Endothelial cell of umbilical vein (primary cell): ENCODE measurements around the gene STRN. TPM values are rescaled to one million over a fixed set of nuclear protein-coding genes. Genes with fewer than 3 reads are reported as not detected.

Source experiments
- BruUV-seq: library from RNA; stranded (reverse); fragments of 400-500 nt; replicated peaks from 2 replicates; lab custom pipeline; 2021; lab: Mats Ljungman, UMichigan
- CTCF ChIA-PET: fragments of 300-600, 350-600 bp; sonication (Branson Sonifier 250); formaldehyde crosslinking; loops from one replicate; lab custom pipeline; 2021; ENCODE audit warnings: antibody characterized with exemption, inconsistent platforms; lab: Charles Lee
- POLR2A ChIA-PET: fragments of 300-600, 350-600 bp; sonication (Branson Sonifier 250); formaldehyde crosslinking; loops from one replicate; lab custom pipeline; 2021; ENCODE audit warnings: antibody characterized with exemption, inconsistent platforms; lab: Charles Lee
- DNase-seq: peaks from one replicate; pipeline ENCODE4 v3.0.0-alpha.2; 2011; ENCODE audit warnings: low read depth, low spot score
- FAIRE-seq: peaks from 2 replicates; lab custom pipeline; 2011; peaks lifted over from hg19 to GRCh38; lab: Jason Lieb, UNC
- H2AFZ ChIP-seq: 2 replicates; pipeline ENCODE4 v1.6.0; 2012; ENCODE audit warnings: low read depth, low read length, control low read depth, inconsistent platforms
- H3K27ac ChIP-seq: 2 replicates; pipeline ENCODE4 v1.5.1; 2011; ENCODE audit warnings: low read depth, mild to moderate bottlenecking, control low read depth, low read length, moderate library complexity; ENCODE audit not compliant: insufficient read depth
- H3K27me3 ChIP-seq, 2 experiments: 2 replicates each; pipeline versions ENCODE4 v1.6.0 to v1.6.1; 2011; ENCODE audit warnings: low read length in 2 of 2, mixed read lengths in 1 of 2; ENCODE audit not compliant: control insufficient read depth in 2 of 2, insufficient read depth in 2 of 2
- H3K36me3 ChIP-seq, 2 experiments: 2 replicates in 1 of 2; 3 replicates in 1 of 2; pipeline ENCODE4 v1.5.1; 2011; ENCODE audit warnings: low read length in 2 of 2, mild to moderate bottlenecking in 1 of 2, moderate library complexity in 1 of 2; ENCODE audit not compliant: control insufficient read depth in 2 of 2, insufficient read depth in 2 of 2; ENCODE audit errors: extremely low read depth in 1 of 2
- H3K4me1 ChIP-seq: 3 replicates; pipeline ENCODE4 v1.5.1; 2011; ENCODE audit warnings: mild to moderate bottlenecking, low read length; ENCODE audit not compliant: control insufficient read depth, insufficient read depth; ENCODE audit errors: extremely low read depth
- H3K4me2 ChIP-seq: 2 replicates; pipeline ENCODE4 v1.6.1; 2011; ENCODE audit warnings: low read length, control low read depth, mixed read lengths; ENCODE audit not compliant: insufficient read depth
- H3K4me3 ChIP-seq, 3 experiments: fragments of 200-600 bp in 1 of 3; sonication (generic), shearing (Covaris generic) in 1 of 3; replicated peaks in 1 of 3; 2 replicates each; pipeline ENCODE4 v1.5.1; 2011 to 2016; ENCODE audit warnings: control low read depth in 3 of 3, low read length in 3 of 3, mild to moderate bottlenecking in 2 of 3, inconsistent platforms in 1 of 3, low read depth in 1 of 3, moderate library complexity in 1 of 3; ENCODE audit not compliant: insufficient read depth in 1 of 3
- H3K79me2 ChIP-seq: 2 replicates; pipeline ENCODE4 v1.6.0; 2012; ENCODE audit warnings: low read length, inconsistent platforms; ENCODE audit not compliant: control insufficient read depth, insufficient read depth
- H3K9ac ChIP-seq: replicated peaks from 2 replicates; pipeline ENCODE3; 2011; ENCODE audit warnings: low read length, control low read depth; ENCODE audit not compliant: insufficient read depth; ENCODE audit errors: extremely low read depth
- H3K9me1 ChIP-seq: replicated peaks from 3 replicates; pipeline ENCODE4 v1.6.0; 2011; ENCODE audit warnings: mild to moderate bottlenecking, low read length; ENCODE audit not compliant: control insufficient read depth, insufficient read depth; ENCODE audit errors: extremely low read depth
- H3K9me3 ChIP-seq: replicated peaks from 2 replicates; pipeline ENCODE4 v1.5.1; 2012; ENCODE audit warnings: low read length, inconsistent platforms; ENCODE audit not compliant: control insufficient read depth, insufficient read depth
- H4K20me1 ChIP-seq: replicated peaks from 2 replicates; pipeline ENCODE3; 2011; ENCODE audit warnings: mild to moderate bottlenecking, low read length; ENCODE audit not compliant: control insufficient read depth, insufficient read depth; ENCODE audit errors: extremely low read depth
- CTCF ChIP-seq, 2 donors: IDR thresholded peaks; 1 replicate in 1 of 2; 2 replicates in 1 of 2; pipeline ENCODE4 v1.5.1; 2011; ENCODE audit warnings: low read length in 2 of 2, mild to moderate bottlenecking in 2 of 2, moderate library complexity in 2 of 2, control low read depth in 1 of 2, inconsistent platforms in 1 of 2, low read depth in 1 of 2; ENCODE audit not compliant: insufficient read depth in 1 of 2; ENCODE audit errors: extremely low read depth in 1 of 2
- EZH2 ChIP-seq: IDR thresholded peaks from 2 replicates; pipeline ENCODE4 v1.6.1; 2012; ENCODE audit warnings: borderline replicate concordance, low read depth, mild to moderate bottlenecking, moderate library complexity, low read length, inconsistent platforms; ENCODE audit not compliant: severe bottlenecking
- FOS ChIP-seq: IDR thresholded peaks from 2 replicates; pipeline ENCODE4 v1.6.1; 2011; ENCODE audit warnings: mild to moderate bottlenecking, low read length, moderate library complexity, borderline replicate concordance; ENCODE audit not compliant: insufficient read depth
- GATA2 ChIP-seq: IDR thresholded peaks from 2 replicates; pipeline ENCODE4 v1.7.0; 2011; ENCODE audit warnings: low read depth, mild to moderate bottlenecking, moderate library complexity, mixed read lengths, low read length; ENCODE audit not compliant: insufficient read length, insufficient read depth
- JUN ChIP-seq: IDR thresholded peaks from 2 replicates; pipeline ENCODE4 v1.6.1; 2011; ENCODE audit warnings: borderline replicate concordance, low read depth; ENCODE audit not compliant: insufficient read length, insufficient read depth
- MYC ChIP-seq: IDR thresholded peaks from one replicate; pipeline ENCODE4 v1.6.1; 2011; ENCODE audit warnings: mild to moderate bottlenecking, low read depth, low read length
- POLR2A ChIP-seq: IDR thresholded peaks from 2 replicates; pipeline ENCODE4 v1.6.1; 2012; ENCODE audit warnings: low read depth, mild to moderate bottlenecking, control low read depth, low read length
- POLR2AphosphoS5 ChIP-seq: IDR thresholded peaks from 2 replicates; pipeline ENCODE4 v1.6.1; 2012; ENCODE audit warnings: low read depth, mild to moderate bottlenecking, control low read depth, low read length, moderate library complexity; ENCODE audit not compliant: insufficient read depth
- dilution Hi-C: fragments of 300-500 bp; cut with MboI; formaldehyde crosslinking; loops from one replicate; pipeline ENCODE4 v1.15.0; 2019; ENCODE audit warnings: low sequenced_read_pairs; ENCODE audit not compliant: extremely low pct_ligation_motif_present
- intact Hi-C: fragments of 100-400 bp; cut with micrococcal nuclease; formaldehyde crosslinking; loops from one replicate; pipeline ENCODE4 v1.10.0; 2022
- polyA plus RNA-seq, 4 experiments: library from polyadenylated mRNA; depleted of rRNA in 3 of 4; stranded (reverse) in 3 of 4; unstranded in 1 of 4; fragments of >200 nt; gene quantifications; 2 replicates each; pipeline versions ENCODE4 v1.2.1 to v1.2.3, GENCODE V29; 2011 to 2012; ENCODE audit warnings: missing spikeins in 1 of 4
- total RNA-seq: library from RNA; stranded (reverse); gene quantifications from 2 replicates; pipeline ENCODE4 v1.2.3, GENCODE V29; 2021
- TF ChIP-seq, protein P1 (sequence below): IDR thresholded peaks from 2 replicates; pipeline ENCODE4 v1.6.1; 2011; ENCODE audit not compliant: insufficient read depth, insufficient read length

The STRN gene
- total and polyA plus RNA-seq, 2 donors (not counting 3 experiments of a cell fraction or from before 2014, with no cell fraction given), result 6.7 to 33.4 TPM

- no peak overlapping the region for H3K4me2 ChIP-seq
- H3K27ac ChIP-seq, result no peak overlapping the region
- no peaks in the 10 kb centered on the region for H3K36me3 ChIP-seq
- no peak overlapping the region for H3K4me3 ChIP-seq
- dilution Hi-C loops (no loop called here), intact Hi-C loops (no loop called here)
- H4K20me1 ChIP-seq, result no peaks in the 10 kb centered on the region
- CTCF ChIA-PET, result interaction anchor here (1.4 kb wide), 1 partner anchor 10 kb away, joined by 4 read pairs; no protein-coding TSS in a partner anchor
- no peak overlapping the region for H2AFZ ChIP-seq
- peaks cover 3% of the 10 kb centered on the region for H3K4me1 ChIP-seq
- no peak for TF ChIP-seq FOS
- TF ChIP-seq CTCF (IDR thresholded peaks at IDR 0.05; ENCODE audit: extremely low read depth in 1 of 2, insufficient read depth in 1 of 2, low read depth in 1 of 2, low read length in 2 of 2), result no peak
- no peak for TF ChIP-seq JUN
- no peak for TF ChIP-seq EZH2
- TF ChIP-seq, protein P1, sequence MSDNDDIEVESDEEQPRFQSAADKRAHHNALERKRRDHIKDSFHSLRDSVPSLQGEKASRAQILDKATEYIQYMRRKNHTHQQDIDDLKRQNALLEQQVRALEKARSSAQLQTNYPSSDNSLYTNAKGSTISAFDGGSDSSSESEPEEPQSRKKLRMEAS, result no peak
- no peak for TF ChIP-seq POLR2A
- TF ChIP-seq POLR2AphosphoS5, result no peak
- no peak for TF ChIP-seq GATA2
- TF ChIP-seq MYC, result no peak
- H3K79me2 ChIP-seq, result peaks cover 2% of the 10 kb centered on the region
- DNase-seq (no peak), FAIRE-seq (no peak)
- no peaks in the 10 kb centered on the region for H3K9me3 ChIP-seq
- no peaks in the 10 kb centered on the region for H3K27me3 ChIP-seq
- POLR2A ChIA-PET, result no interaction called here
- no TSS peak for BruUV-seq
- H3K9me1 ChIP-seq, result no peaks in the 10 kb centered on the region
- no peak overlapping the region for H3K9ac ChIP-seq
Measured at GRCh38 chr2:36912695-36913094, 53.6 kb downstream of the STRN start.
